NCI-H2227 treated with DMSO at 0.1 percent for 48 hours (cell line): Measurements from ENCODE around the gene SERINC2.

Source experiments
- DNase-seq: peaks from one replicate; lab custom pipeline; 2025; lab: John Stamatoyannopoulos, UW

The SERINC2 gene

GRCh38 chr1:31412732-31413404, at the start of gene SERINC2:
SERINC2 (plus strand) TSS chr1:31413213; CDS start chr1:31413266, 53 bp downstream.
- no peak for DNase-seq

- no peak for DNase-seq
These were observed 48.3 kb upstream of the SERINC2 start for GRCh38 chr1:31364561-31365250.

GRCh38 chr1:31366796-31367195, 46.2 kb upstream of the SERINC2 start:
- no peak for DNase-seq

GRCh38 chr1:31368611-31369107, 44.4 kb upstream of the SERINC2 start:
- DNase-seq = no peak

- no peak for DNase-seq
These were observed 43.0 kb upstream of the SERINC2 start for GRCh38 chr1:31370021-31370420.

GRCh38 chr1:31370565-31370964, 42.4 kb upstream of the SERINC2 start:
- DNase-seq = no peak

GRCh38 chr1:31371121-31371959, 41.7 kb upstream of the SERINC2 start:
- DNase-seq = no peak

GRCh38 chr1:31372051-31372450, 41.0 kb upstream of the SERINC2 start:
- no peak for DNase-seq

- no peak for DNase-seq
These were observed 40.3 kb upstream of the SERINC2 start for GRCh38 chr1:31372751-31373055.

- peak; percentile 83 for DNase-seq
These were observed 39.7 kb upstream of the SERINC2 start, which contains the start of gene FABP3 for GRCh38 chr1:31373056-31373896. FABP3 (minus strand) TSS chr1:31373076; CDS start chr1:31373014, 62 bp downstream.

- no peak for DNase-seq
These were observed 39.0 kb upstream of the SERINC2 start for GRCh38 chr1:31373897-31374486.

- DNase-seq = no peak
These were observed 38.4 kb upstream of the SERINC2 start for GRCh38 chr1:31374511-31375196.

GRCh38 chr1:31376375-31377134, 36.5 kb upstream of the SERINC2 start:
- peak; percentile 79 for DNase-seq

- DNase-seq = no peak
These were observed 35.6 kb upstream of the SERINC2 start for GRCh38 chr1:31377364-31377863.

- DNase-seq = no peak
These were observed 35.0 kb upstream of the SERINC2 start for GRCh38 chr1:31378001-31378400.

GRCh38 chr1:31380181-31380580, 32.8 kb upstream of the SERINC2 start:
- DNase-seq = no peak

- no peak for DNase-seq
These were observed 31.4 kb upstream of the SERINC2 start for GRCh38 chr1:31381394-31382294.

- DNase-seq = no peak
These were observed 30.5 kb upstream of the SERINC2 start for GRCh38 chr1:31382379-31382989.
